Measurements from ENCODE around the gene LHX8.

Gene LHX8

GRCh38 chr1:75133750-75134646 lies at the start of gene LHX8:
Gene LHX8, plus strand, starts transcription at chr1:75134388. Its CDS starts 2,227 bp downstream, at chr1:75136615.
- no peak for TF ChIP-seq CTCF (IDR thresholded peaks at IDR 0.05; ENCODE audit: borderline replicate concordance, insufficient read depth, low read depth, low read length)
- H3K4me3 ChIP-seq (ENCODE audit: low read depth, low read length): no peak within 1 kb of the TSS

- no peak for TF ChIP-seq CTCF (IDR thresholded peaks at IDR 0.05; ENCODE audit: borderline replicate concordance, insufficient read depth, low read depth, low read length)
These were observed 48.3 kb upstream of the LHX8 start for GRCh38 chr1:75085931-75086330.

GRCh38 chr1:75087278-75087677 lies 46.9 kb upstream of the LHX8 start:
- TF ChIP-seq CTCF (IDR thresholded peaks at IDR 0.05; ENCODE audit: borderline replicate concordance, insufficient read depth, low read depth, low read length): no peak
- no peak overlapping the region for H3K4me3 ChIP-seq (ENCODE audit: low read depth, low read length)

More at GRCh38 chr1:75085931-75086330, 48.3 kb upstream of the LHX8 start:
- no peak overlapping the region for H3K4me3 ChIP-seq (ENCODE audit: low read depth, low read length)

GRCh38 chr1:75092141-75092540 lies 42.0 kb upstream of the LHX8 start:
- no peak for TF ChIP-seq CTCF (IDR thresholded peaks at IDR 0.05; ENCODE audit: borderline replicate concordance, insufficient read depth, low read depth, low read length)
- no peak overlapping the region for H3K4me3 ChIP-seq (ENCODE audit: low read depth, low read length)

- no peak overlapping the region for H3K4me3 ChIP-seq (ENCODE audit: low read depth, low read length)
- TF ChIP-seq CTCF (IDR thresholded peaks at IDR 0.05; ENCODE audit: borderline replicate concordance, insufficient read depth, low read depth, low read length): no peak
These were observed 36.5 kb upstream of the LHX8 start for GRCh38 chr1:75097654-75098053.

GRCh38 chr1:75099581-75099980 lies 34.6 kb upstream of the LHX8 start:
- TF ChIP-seq CTCF (IDR thresholded peaks at IDR 0.05; ENCODE audit: borderline replicate concordance, insufficient read depth, low read depth, low read length): no peak
- no peak overlapping the region for H3K4me3 ChIP-seq (ENCODE audit: low read depth, low read length)

Measured in GM12875 (cell line).